HG03439 (cell line): ENCODE results near the gene OTOGL.
"Not testable (repeated sequence)": the region's sequence is repeated elsewhere in the genome, so short reads cannot be mapped to it uniquely, and the experiment has no call there.

Experiments
- ATAC-seq: cut with Tn5 transposase; IDR thresholded peaks from one replicate; pipeline ENCODE4 v1.9.1; 2021; ENCODE audit warnings: mild to moderate bottlenecking, moderate library complexity; ENCODE audit not compliant: unreplicated experiment

Gene OTOGL

DNA sequence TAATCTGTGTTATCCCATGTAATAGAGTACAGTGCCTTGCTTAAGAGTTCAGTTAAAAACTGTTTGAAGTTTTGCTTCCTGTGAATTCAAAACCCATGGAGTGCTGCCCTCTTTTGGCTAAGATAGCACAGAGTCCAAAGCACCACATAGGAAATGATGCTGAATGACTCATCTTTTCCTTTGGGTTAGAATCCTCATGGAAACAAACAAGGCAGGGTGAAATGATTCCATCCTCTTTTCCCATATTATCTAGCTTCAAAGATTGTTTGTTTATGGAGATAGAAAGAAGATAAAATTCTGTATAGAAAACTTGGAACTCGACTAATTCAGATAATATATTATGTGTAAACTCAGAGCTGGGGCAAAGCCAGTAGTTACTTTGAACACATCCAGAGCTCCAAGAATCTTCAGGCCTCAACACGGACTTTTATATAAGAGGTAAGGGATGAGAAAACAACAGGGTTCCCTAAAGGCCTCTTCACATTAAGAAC lies 87.4 kb downstream of the OTOGL start:
- no peak for ATAC-seq

DNA sequence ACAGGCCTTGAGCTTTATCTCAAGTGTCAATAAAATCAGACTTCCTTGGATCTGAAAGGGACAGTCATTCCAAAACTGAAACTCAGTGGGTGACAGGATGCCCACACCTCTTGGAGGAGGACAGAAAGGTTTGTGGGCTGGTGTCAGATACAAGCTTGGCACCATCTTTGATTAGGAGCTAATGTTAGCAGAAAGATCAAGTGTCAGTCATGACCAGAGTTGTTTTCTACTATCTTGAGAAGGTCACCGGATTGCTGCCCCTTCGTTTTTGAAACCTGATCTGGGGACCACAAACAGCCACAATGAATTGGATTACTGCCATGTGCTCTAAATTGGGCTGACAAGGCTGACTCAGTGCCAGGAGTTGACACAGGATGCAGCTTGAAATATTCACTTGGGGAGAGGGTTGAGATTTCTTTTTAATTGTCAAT lies 88.3 kb downstream of the OTOGL start:
- ATAC-seq: peak; percentile 65

DNA sequence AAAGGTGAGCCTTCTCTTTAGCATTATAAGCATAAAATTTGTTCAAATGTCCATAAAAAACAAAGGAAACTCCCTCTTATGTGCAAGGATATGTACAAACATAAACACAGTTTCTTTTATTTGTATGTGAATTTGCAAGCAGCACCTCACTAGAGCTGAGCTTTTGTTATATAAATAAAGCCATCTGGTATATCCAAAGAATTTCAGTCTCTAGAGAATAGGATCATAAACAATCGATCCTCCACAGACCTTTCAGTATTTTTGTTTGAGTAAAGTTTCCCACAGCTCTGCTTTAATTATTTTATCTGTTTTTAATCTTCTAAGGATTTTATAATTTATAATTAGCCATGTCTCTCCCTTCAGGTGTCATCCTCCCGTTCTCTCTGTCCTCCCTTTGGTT lies 89.2 kb downstream of the OTOGL start:
- no peak for ATAC-seq

DNA sequence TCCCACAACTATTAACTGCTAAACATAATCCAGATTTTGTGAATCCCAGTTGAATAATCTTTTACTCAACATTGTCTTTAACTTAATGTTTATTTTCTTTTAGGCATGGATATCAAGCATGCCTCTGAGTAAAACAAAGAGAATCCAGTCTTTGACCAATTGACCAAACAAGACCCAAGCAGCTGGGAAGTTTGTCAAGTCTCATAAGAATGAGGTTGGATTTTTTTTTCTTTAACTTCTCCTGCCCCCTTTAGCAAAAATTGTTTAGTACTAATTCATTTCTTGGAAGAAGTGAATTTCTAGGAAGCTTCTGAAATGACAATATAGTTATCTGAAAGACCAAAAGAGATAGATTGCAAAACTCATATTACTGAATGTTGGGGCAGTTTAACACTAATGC lies 89.9 kb downstream of the OTOGL start:
- no peak for ATAC-seq

DNA sequence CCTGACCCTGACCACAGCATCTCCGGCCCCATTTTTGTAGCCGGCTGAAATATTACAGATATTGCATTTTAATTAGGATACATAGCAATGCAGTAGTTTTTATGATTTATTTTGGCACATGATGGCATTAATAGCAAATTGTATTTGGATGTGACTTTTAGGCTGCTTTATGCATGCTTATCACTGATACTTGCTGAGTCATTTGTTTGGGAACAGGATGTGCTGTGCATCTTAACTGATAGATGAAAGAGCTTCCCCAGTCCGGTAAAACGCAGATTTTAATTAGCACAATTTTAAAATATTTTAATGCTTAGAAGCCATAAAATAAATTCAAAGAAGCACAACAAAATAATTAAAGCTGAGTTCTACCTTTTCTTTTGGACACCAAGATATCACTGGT lies 90.7 kb downstream of the OTOGL start:
- ATAC-seq: no peak

DNA sequence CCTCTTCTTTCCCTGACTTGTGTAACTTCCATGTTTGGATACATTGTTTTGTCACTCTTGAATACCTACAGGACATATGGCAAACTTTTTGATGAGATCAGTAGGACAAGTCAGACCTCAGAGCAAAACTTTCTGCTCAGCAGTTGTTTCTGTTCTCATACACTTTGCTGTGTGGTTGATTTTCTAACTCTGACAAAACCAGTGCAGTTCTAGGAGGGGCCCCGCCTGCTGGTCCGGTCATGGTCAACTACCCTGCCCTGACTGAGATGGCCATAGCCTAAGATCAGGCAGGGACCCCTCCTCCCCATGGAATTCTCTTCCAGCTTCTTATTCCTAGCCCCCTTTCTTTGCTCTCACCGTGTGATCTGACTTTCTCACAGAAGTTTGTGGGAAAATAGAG lies 92.8 kb downstream of the OTOGL start:
- no peak for ATAC-seq

DNA sequence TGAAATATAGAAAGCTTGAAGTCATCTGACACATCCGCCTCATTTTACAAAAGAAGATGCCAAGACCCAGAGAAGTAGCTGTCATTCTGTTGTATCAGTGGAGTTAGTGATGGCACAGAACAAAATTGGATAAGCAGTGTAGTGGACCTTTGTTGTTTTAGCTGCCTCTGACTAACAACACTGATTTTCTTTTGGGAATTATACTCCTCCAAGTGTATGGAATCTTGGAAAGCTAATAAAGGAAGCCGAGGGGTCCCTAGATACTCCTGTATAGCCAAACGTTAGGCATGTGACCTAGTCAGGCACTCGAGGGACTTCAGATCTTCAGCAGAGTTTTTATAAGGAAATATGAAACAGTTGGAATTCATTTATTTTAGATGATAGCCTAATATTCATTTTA lies 94.5 kb downstream of the OTOGL start:
- ATAC-seq: no peak

DNA sequence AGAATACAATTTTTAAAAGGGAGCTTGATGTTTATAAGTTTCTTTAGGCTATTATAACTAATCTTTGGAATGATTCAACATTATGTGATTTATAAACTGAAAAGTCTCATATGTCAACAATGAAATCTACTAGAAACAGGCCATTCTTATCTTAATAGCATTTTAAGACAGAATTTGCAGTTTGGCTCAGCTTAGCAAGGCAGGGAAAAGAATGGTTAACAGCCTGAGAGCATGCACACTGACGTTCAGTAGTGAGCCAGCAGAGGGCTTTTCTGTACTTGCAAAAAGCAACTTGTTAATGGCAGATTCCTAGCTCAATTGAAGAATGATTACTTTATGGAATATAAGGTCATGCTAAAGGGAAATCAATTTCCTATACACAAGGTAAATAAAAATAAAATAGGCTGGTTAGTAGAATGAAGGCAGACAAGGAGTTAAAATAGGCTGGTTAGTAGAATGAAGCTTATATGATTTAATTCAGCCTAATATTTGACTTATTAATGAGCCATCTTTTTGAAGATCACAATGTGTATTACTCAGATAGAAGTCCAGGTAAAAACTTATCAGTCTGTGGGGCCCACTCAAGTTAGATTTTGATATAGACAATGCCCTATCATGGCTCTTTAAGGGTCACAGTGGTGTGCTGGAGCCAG lies 95.9 kb downstream of the OTOGL start:
- ATAC-seq: no peak

DNA sequence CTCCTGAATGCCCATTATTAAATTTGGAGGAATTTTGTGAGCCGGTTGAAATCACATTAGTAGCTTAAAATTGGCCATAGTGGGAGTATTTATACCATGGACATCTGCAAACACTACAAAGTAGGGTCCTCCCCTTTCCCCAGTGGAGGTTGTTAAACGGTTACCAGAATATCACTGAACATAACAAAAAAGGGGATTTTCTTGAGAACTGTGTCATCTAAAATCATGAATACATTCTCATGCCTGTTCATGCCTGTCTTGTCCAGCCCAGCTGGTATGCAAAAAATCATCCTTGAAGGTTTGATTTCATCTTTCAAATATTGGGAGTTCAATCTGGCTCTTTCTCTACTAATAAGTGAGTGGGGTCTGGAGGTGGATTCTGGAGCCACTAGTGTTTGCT lies 96.4 kb downstream of the OTOGL start:
- ATAC-seq: no peak

DNA sequence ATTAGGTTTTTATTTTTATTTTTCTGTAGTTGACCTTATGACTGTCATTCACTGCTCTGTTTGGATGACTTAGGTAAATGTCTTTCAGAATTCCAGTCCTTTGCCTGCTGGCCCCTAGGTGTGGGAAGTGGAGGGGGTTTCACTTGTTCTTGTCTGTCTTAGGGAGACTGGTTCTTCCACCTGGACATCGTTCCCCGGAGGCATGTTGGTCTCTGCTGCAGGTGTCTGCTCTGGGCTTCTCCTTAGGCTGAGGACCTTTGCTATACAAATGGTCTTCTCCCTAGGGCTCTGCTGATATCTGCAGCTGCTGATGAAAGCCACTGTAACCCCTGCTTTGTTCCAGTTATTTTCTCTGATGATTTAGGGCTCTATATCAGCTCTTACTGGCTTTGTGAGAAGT lies 97.1 kb downstream of the OTOGL start:
- no peak for ATAC-seq

DNA sequence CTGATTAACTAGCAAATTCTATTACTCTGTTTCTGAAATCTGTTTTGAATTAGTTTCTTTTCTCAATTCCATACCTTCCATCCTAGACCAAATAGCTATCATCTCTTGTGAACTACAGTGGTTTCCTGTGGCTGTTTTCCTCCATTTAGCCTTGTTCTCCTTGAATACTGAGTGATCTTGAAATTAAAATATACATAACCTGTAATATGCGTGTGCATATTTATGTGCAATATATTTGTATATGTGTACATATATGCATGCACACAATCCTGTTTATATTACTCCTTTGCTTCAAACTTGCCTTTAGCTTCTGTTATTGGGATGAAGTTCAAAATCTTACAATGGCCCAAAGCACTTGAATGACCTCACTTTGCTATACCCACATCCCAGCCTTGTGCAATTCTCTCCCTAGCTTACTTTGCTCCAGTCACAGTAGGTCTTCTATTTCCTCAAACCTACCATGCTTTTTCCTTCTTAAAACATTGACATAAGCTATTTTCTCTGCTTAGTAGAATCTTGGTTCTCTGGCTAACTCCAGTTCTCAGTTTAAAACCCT lies 99.5 kb downstream of the OTOGL start:
- no peak for ATAC-seq

DNA sequence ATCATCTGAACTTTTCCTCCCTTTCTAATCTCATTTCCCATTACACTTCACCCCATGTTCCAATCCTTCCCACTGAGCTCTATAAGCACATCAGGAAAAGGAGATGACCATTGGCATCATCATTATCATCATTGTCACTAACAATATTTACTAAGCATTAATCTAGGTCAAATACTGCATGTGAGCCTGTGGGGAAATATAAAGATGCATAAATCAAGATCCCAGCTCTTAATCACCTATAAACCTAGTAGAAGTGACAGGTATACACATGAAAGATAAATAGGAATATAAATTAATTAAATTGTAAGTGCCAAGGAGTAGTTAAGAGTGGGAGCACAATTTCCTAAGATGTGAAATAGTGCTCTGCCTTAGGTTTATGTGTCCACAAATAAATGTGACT lies 100.6 kb downstream of the OTOGL start:
- no peak for ATAC-seq

DNA sequence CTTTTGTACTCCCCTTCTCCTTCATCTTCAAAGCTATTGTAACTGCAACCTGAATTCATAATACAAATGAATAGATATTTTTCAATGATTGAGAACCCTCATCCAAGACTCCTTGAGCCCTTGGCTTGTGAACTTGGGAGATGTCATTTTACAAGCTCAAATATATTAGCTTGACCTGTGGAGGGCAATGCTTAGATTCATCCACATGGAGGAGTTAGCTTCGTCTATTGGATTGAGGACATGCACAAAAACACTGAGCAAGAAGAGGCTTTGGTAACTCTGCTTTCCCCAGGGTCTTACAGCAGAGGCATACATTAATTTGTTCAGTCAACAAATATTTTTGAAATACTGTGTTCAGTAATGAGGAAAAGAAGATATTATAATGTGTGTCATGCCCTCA lies 101.1 kb downstream of the OTOGL start:
- ATAC-seq: no peak

DNA sequence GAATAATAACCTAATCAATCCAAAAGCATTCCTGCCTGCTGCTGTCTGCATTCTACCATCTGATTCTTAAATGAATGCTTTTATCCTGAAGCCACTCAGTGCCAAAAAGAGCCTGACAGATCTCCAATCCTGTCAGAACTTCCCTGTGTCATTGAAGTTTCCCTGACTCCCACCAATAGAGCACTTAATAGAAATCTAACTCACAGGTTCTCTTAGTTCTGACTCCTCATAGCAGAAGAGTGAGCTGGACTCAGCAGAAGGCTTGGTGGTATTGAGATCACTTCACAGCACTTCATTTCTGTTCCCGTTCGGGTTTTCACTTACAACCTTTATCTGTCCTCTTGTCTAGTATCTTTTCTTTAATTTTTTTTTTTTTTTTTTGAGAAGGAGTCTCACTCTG lies 102.6 kb downstream of the OTOGL start:
- ATAC-seq: no peak

DNA sequence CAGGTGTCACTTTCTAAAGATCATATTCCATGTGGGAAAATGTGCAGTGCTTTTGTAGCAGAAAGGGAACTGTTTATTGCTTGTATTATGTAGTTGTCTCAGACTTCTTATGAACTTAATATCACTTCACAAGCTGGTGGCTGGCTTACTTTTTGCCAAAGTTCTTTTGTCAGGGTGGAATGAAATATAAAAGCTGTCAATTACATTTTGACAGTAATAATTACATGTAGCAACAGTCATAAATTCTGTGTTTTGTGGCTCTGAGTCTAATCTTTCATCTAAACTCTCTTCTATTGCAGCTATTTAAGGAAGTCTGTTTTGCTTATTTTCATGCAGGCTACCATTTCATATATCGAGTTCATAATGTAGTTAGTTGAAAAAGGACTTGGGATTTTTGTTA lies 106.6 kb downstream of the OTOGL start:
- no peak for ATAC-seq

DNA sequence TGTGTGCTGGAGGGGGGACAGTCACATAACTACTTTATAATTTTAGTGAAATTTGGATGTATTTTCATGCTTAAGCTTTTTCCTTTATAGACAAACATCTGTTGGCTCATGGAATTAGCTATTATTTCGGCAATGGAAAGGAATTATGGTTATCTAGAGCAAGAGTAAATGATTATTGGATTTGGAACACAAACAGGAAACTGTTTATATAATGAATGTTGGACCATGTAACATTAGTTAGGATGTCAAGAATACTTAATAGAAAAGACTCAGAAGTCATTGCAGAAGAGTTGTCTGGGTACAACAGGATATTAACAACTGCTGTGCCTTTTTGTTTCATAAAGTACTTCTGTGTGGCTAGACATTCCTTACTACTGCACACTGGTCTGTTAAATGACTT lies 108.7 kb downstream of the OTOGL start:
- ATAC-seq: no peak

DNA sequence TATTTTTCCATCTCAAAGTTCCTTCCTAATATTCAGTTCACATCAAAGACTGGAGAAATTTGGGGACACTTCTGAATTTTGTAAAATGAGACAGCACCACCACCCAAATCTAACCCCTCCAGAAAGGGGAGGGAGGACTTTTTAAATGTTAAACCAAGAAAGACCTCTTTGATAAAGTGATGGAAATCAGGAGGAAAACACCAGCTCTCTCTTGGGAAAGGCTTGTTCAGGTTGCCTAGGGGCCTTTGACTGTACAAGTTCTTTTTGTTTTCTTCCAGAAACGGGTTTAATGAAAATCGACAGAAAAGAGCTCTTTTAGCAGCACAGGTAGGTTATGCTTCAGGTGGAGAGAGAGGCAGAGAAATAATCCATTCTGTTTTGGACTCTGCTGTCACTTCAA lies 112.3 kb downstream of the OTOGL start:
- no peak for ATAC-seq

DNA sequence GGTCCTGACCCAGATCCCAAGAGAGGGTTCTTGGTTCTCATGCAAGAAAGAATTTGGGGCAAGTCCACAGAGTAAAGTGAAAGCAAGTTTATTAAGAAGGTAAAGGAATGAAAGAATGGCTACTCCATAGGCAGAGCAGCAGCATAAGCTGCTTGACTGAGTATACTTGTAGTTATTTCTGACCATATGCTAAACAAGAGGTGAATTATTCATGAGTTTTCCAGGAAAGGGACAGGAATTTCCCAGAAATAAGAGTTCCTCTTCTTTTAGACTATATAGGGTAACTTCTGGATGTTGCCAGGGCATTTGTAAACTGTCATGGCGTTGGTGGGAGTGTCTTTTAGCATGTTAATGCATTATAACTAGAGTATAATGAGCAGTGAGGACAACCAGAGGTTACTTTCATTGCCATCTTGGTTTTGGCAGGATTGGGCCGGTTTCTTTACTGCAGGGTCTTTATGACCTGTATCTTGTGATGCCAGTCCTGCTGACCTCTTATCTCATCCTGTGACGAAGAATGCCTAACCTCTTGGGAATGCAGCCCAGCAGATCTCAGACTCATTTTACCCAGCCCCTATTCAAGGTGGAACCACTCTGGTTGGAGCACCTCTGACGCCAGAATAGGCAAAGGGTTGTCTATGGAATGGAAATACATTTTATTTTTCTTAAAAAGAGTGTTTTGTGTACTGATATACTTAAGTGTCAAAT lies 113.8 kb downstream of the OTOGL start:
- ATAC-seq: no peak

DNA sequence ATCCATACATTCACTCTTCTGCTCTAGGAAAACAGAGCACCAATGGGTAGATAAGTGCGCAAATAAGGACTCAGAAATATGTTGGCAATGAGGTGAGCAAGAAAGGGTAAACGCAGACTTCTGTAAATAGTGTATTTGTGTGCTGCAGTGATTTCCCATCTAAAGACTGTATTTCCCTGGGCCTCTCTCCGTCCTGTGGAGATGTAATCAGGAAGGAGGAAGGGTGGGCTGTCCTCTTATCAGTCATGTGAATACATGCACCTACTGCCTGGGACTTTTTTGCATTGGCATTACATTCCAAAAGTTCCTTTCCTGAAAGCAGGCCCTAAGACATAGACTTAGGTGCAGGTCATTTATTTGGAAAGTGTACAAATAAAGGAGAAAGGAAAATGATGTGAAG lies 114.5 kb downstream of the OTOGL start:
- no peak for ATAC-seq

DNA sequence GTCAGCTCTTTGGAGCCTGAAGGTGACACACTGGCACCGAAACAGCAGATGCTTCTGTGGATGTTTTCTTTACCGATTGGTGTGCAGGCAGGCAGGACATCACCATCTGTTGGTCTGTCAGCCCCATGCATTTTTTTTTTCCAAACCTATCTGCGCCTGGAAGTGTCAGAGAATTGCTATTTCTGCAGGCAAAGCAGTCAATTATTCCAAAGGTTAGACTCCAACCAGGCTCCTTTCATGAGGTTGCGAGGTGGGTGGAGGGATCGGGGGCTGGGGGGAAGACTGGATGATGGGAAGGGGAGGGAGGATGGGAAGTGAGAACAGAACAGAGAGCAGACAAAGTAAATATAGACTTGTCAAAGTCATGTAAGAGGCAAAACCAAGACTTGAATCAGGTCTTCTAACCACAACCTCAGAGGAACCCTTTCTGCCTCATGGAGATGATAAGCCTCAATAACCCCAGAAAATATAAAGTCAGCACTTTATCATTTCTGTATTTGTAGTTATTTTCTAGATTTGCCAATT lies 117.7 kb downstream of the OTOGL start:
- no peak for ATAC-seq

DNA sequence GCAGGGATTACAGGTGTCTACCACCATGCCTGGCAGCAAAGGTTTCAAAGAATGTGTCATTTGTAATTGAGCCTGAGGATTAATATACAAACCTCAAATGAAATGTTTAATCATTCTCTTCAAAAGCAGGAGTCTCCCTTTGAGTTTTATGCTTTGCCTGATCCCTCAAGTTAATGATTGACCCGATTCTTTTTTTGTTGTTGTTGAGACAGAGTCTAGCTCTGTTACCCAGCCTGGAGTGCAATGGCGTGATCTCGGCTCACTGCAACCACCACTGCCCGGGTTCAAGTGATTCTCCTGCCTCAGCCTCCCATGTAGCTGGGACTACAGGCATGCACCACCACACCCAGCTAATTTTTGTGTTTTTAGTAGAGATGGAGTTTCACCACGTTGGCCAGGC lies 119.6 kb downstream of the OTOGL start:
- not testable (repeated sequence) for ATAC-seq

DNA sequence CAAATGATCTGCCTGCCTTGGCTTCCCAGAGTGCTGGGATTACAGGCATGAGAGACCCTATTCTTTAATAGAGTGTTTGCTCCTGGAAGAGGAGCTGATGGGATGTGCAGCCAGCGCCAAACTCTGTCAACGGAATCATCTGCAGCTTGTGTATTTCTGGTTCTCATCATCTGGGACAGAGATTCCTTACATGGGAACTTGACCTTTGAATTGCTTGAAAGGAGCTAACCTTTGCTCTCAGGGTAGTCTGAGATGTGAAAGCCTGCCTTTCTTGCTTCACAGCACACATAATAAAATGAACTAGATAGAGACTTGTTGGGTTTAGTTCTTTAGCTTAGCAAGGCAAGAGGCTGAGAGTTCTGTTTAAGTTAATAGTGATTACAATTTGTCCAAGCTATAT lies 120.0 kb downstream of the OTOGL start:
- ATAC-seq: no peak
